Trophoblast cell (in vitro differentiated cells and primary cell): ENCODE data around the gene TFPI.
A peak's percentile ranks its signal among the peaks of the same experiment; 100 is the strongest.

Experiments used
- DNase-seq, 2 donors: peaks; one replicate each; pipeline ENCODE4 v3.0.0-alpha.2; 2016
- H2AFZ ChIP-seq: 2 replicates; pipeline ENCODE4 v1.6.1; 2013; ENCODE audit warnings: low read length, moderate library complexity, mild to moderate bottlenecking; ENCODE audit not compliant: insufficient read depth, poor library complexity
- H2AK5ac ChIP-seq: 2 replicates; pipeline ENCODE4 v1.6.1; 2013; ENCODE audit warnings: mild to moderate bottlenecking, low read length
- H2BK120ac ChIP-seq: 2 replicates; pipeline ENCODE4 v1.6.1; 2013; ENCODE audit warnings: low read length, mild to moderate bottlenecking, moderate library complexity; ENCODE audit not compliant: insufficient read depth, poor library complexity
- H2BK12ac ChIP-seq: 2 replicates; pipeline ENCODE4 v1.6.1; 2013; ENCODE audit warnings: mild to moderate bottlenecking, low read length, moderate library complexity
- H2BK5ac ChIP-seq: 2 replicates; pipeline ENCODE4 v1.6.1; 2013; ENCODE audit warnings: low read length, low read depth, moderate library complexity, mild to moderate bottlenecking; ENCODE audit not compliant: poor library complexity
- H3K14ac ChIP-seq: 2 replicates; pipeline ENCODE4 v1.6.1; 2013; ENCODE audit warnings: mild to moderate bottlenecking, low read length
- H3K18ac ChIP-seq: 2 replicates; pipeline ENCODE4 v1.6.1; 2013; ENCODE audit warnings: mild to moderate bottlenecking, low read length
- H3K23ac ChIP-seq: 2 replicates; pipeline ENCODE4 v1.6.1; 2013; ENCODE audit warnings: low read length
- H3K27ac ChIP-seq: 2 replicates; pipeline ENCODE4 v1.5.1; 2013; ENCODE audit warnings: low read depth, mild to moderate bottlenecking, inconsistent platforms, low read length, moderate library complexity
- H3K27me3 ChIP-seq: 2 replicates; pipeline ENCODE4 v1.6.1; 2013; ENCODE audit warnings: inconsistent platforms, mild to moderate bottlenecking, low read length, moderate library complexity; ENCODE audit not compliant: insufficient read depth
- H3K36me3 ChIP-seq, 2 experiments: 1 replicate in 1 of 2; 2 replicates in 1 of 2; pipeline ENCODE4 v1.6.1; 2013; ENCODE audit warnings: low read length in 2 of 2, mild to moderate bottlenecking in 2 of 2, moderate library complexity in 1 of 2; ENCODE audit not compliant: insufficient read depth in 2 of 2, control insufficient read depth in 1 of 2
- H3K4ac ChIP-seq: 2 replicates; pipeline ENCODE4 v1.6.1; 2013; ENCODE audit warnings: low read depth, mild to moderate bottlenecking, low read length, moderate library complexity
- H3K4me1 ChIP-seq, 2 experiments: 1 replicate in 1 of 2; 2 replicates in 1 of 2; pipeline ENCODE4 v1.6.1; 2013; ENCODE audit warnings: low read length in 2 of 2, mild to moderate bottlenecking in 2 of 2, moderate library complexity in 1 of 2; ENCODE audit not compliant: insufficient read depth in 2 of 2, control insufficient read depth in 1 of 2
- H3K4me2 ChIP-seq: 2 replicates; pipeline ENCODE4 v1.6.1; 2013; ENCODE audit warnings: inconsistent platforms, mild to moderate bottlenecking, low read length, moderate library complexity
- H3K4me3 ChIP-seq: 2 replicates; pipeline ENCODE4 v1.5.1; 2013; ENCODE audit warnings: mild to moderate bottlenecking, low read depth, low read length, inconsistent platforms
- H3K79me1 ChIP-seq: one replicate; pipeline ENCODE4 v1.6.1; 2013; ENCODE audit warnings: low read length
- H3K79me2 ChIP-seq: 2 replicates; pipeline ENCODE4 v1.6.1; 2013; ENCODE audit warnings: low read length, mild to moderate bottlenecking; ENCODE audit not compliant: control insufficient read depth, insufficient read depth, poor library complexity
- H3K9ac ChIP-seq: 2 replicates; pipeline ENCODE4 v1.6.1; 2013; ENCODE audit warnings: mild to moderate bottlenecking, low read length
- H3K9me3 ChIP-seq: 2 replicates; pipeline ENCODE4 v1.6.1; 2013; ENCODE audit warnings: low read depth, mild to moderate bottlenecking, control low read depth, inconsistent platforms, low read length; ENCODE audit not compliant: insufficient read depth
- H4K12ac ChIP-seq: 2 replicates; pipeline ENCODE4 v1.6.1; 2013; ENCODE audit warnings: low read depth, mild to moderate bottlenecking, low read length, moderate library complexity
- H4K8ac ChIP-seq: 2 replicates; pipeline ENCODE4 v1.6.1; 2013; ENCODE audit warnings: low read depth, mild to moderate bottlenecking, low read length, moderate library complexity
- H4K91ac ChIP-seq: one replicate; pipeline ENCODE4 v1.6.1; 2013; ENCODE audit warnings: low read depth, mild to moderate bottlenecking, low read length, moderate library complexity
- WGBS: extraction: QIAGEN DNeasy Blood & Tissue Kit; methylation state at CpG from one replicate; pipeline ENCODE4 v1.1.7; 2013; ENCODE audit warnings: missing lambda C conversion rate; ENCODE audit not compliant: insufficient read length, insufficient coverage; ENCODE audit errors: extremely low coverage; 5-methylcytosine and 5-hydroxymethylcytosine counted together

The TFPI gene

DNA sequence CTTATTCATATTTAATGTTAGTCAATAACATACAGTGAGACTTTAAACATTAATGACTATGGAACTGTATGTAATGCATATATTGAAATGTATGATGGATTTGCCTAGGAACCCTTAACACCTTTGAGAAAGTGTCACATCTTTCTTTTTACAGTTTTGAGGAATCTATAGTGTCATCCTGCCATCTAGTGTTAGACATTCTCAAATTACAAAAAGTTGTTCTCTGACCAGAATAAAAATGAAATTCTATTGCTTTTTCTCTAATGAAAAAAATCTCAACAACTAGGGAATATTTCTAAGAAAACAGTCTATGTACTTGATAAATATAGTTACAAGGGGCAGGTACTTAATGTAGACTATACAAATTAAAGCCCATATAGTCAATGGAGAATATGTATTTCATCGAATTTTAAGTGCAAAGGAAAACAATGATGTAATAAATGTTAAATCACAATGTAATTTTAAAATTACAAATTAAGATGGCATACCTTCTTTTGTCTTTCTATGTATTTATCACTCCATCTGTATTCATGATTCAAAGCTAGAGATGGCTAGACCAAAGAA, 101.1 kb downstream of the TFPI start:
- Histone ChIP-seq H3K79me2 (no peaks in the 10 kb centered on the region), H3K9me3 (no peaks in the 10 kb centered on the region), H2AK5ac (no peak overlapping the region), H3K4me1 (no peaks in the 10 kb centered on the region), H3K23ac (no peak overlapping the region), H3K4me3 (no peak overlapping the region), H2AFZ (no peak overlapping the region), H4K91ac (no peak overlapping the region), H3K18ac (no peak overlapping the region), H4K12ac (no peak overlapping the region), H2BK5ac (no peak overlapping the region), H3K27ac (no peak overlapping the region), H3K79me1 (no peaks in the 10 kb centered on the region), H3K36me3 (no peaks in the 10 kb centered on the region), H3K14ac (no peak overlapping the region), H3K4ac (no peak overlapping the region), H2BK120ac (no peak overlapping the region), H3K4me2 (no peak overlapping the region), H4K8ac (no peak overlapping the region), H3K9ac (no peak overlapping the region), H2BK12ac (no peak overlapping the region), H3K27me3 (no peaks in the 10 kb centered on the region)
- WGBS = no CpG with 5 or more reads among the region's 1 CpG
- peak in 1 of 2 donors; percentile 64 for DNase-seq

DNA sequence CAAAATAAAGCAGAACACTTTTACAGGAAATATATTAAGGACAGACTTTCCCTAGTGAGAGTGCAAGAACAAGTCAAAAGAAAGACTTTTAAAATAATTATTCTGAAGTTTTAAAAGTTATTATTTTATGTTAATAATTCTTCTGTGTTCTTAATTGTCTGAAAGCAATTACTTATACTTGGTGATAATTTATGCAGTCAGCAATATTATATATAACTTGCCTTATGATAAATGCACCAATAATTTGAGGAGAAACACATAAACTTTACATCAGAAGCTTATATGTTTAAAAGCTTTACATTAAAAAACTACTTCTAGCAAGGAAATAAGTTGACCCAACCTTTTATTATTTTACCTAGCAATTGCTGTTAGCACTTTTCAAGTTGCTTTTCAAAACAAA, 102.7 kb downstream of the TFPI start:
- Histone ChIP-seq H4K8ac (no peak overlapping the region), H3K9me3 (no peaks in the 10 kb centered on the region), H2AK5ac (no peak overlapping the region), H3K18ac (no peak overlapping the region), H2BK120ac (no peak overlapping the region), H3K4me2 (no peak overlapping the region), H3K4me3 (no peak overlapping the region), H3K36me3 (no peaks in the 10 kb centered on the region), H2AFZ (no peak overlapping the region), H3K27ac (no peak overlapping the region), H3K4ac (no peak overlapping the region), H2BK12ac (no peak overlapping the region), H3K9ac (no peak overlapping the region), H4K91ac (no peak overlapping the region), H3K23ac (no peak overlapping the region), H3K79me2 (no peaks in the 10 kb centered on the region), H4K12ac (no peak overlapping the region), H3K14ac (no peak overlapping the region), H3K4me1 (no peaks in the 10 kb centered on the region), H3K27me3 (no peaks in the 10 kb centered on the region), H2BK5ac (no peak overlapping the region), H3K79me1 (no peaks in the 10 kb centered on the region)
- DNase-seq = no peak

DNA sequence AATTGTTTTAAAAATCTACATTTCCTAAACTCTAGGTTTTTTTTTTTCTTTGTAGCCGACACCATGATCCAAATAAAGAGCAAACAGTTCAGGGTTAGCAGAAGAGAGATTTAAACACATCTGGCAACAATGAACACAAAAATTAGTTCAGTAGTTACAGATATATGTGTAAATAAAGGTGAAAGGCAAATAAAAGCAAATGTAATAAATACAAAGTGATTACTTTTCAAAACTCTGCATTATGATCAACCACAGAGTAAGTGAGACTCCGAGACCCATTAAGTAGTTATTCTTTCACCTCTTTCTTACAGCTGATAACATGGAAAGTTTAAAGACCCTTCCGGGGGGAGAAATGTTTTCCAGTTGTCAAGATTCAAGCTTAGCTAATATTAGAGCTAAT, 106.9 kb downstream of the TFPI start:
- H3K23ac ChIP-seq = no peak overlapping the region
- no peak overlapping the region for H3K4me2 ChIP-seq
- no peak overlapping the region for H3K4ac ChIP-seq
- no peak overlapping the region for H3K9ac ChIP-seq
- no CpG with 5 or more reads among the region's 3 CpGs for WGBS
- no peaks in the 10 kb centered on the region for H3K27me3 ChIP-seq
- H2BK120ac ChIP-seq = no peak overlapping the region
- no peak overlapping the region for H2AFZ ChIP-seq
- H3K36me3 ChIP-seq = no peaks in the 10 kb centered on the region
- no peak overlapping the region for H2AK5ac ChIP-seq
- H4K91ac ChIP-seq = no peak overlapping the region
- H2BK5ac ChIP-seq = no peak overlapping the region
- no peak overlapping the region for H4K8ac ChIP-seq
- no peaks in the 10 kb centered on the region for H3K4me1 ChIP-seq
- H4K12ac ChIP-seq = no peak overlapping the region
- no peaks in the 10 kb centered on the region for H3K79me1 ChIP-seq
- no peak for DNase-seq
- no peak overlapping the region for H2BK12ac ChIP-seq
- no peak overlapping the region for H3K4me3 ChIP-seq
- no peak overlapping the region for H3K18ac ChIP-seq
- no peak overlapping the region for H3K27ac ChIP-seq
- no peaks in the 10 kb centered on the region for H3K9me3 ChIP-seq
- H3K79me2 ChIP-seq = no peaks in the 10 kb centered on the region
- H3K14ac ChIP-seq = no peak overlapping the region

DNA sequence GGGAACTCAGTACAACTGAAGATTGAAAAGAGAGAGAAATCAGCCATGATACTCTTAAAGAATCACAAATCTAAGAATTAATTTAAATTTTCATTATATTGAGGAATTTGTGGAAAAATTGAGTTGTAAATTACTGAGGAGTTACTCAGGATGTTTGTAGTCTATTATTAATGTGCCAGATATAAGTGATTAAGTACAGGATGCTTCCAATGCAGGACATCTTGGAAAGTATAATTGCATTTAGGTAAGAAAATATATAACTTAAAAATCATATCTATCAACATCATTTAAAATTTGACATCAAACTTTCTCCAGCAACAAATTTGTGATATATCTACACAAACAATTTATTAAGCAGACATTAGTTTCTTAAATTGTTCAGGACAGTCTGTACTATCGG, 107.5 kb downstream of the TFPI start:
- Histone ChIP-seq H3K4me2 (no peak overlapping the region), H3K23ac (no peak overlapping the region)
- no CpG with 5 or more reads among the region's 1 CpG for WGBS

More for the DNA sequence above, 107.5 kb downstream of the TFPI start:
- Histone ChIP-seq H3K9me3 (no peaks in the 10 kb centered on the region), H2BK12ac (no peak overlapping the region), H3K27me3 (no peaks in the 10 kb centered on the region), H3K36me3 (no peaks in the 10 kb centered on the region), H4K91ac (no peak overlapping the region), H2BK5ac (no peak overlapping the region), H3K18ac (no peak overlapping the region), H3K4ac (no peak overlapping the region), H3K79me1 (no peaks in the 10 kb centered on the region), H3K14ac (no peak overlapping the region), H2AK5ac (no peak overlapping the region), H3K4me3 (no peak overlapping the region), H3K27ac (no peak overlapping the region), H3K9ac (no peak overlapping the region), H3K79me2 (no peaks in the 10 kb centered on the region), H3K4me1 (no peaks in the 10 kb centered on the region), H2BK120ac (no peak overlapping the region), H4K8ac (no peak overlapping the region), H4K12ac (no peak overlapping the region), H2AFZ (no peak overlapping the region)
- no peak for DNase-seq
